Fibroblast of the aortic adventitia (primary cell): ENCODE data around the gene SIAE. TPM values are rescaled to one million over a fixed set of nuclear protein-coding genes. Genes with fewer than 3 reads are reported as not detected.

Source experiments
- DNase-seq: peaks from one replicate; pipeline ENCODE4 v3.0.0-alpha.2; 2010; ENCODE audit warnings: low read depth
- H3K4me3 ChIP-seq: 2 replicates; pipeline ENCODE4 v1.5.1; 2011; ENCODE audit warnings: low read depth, mild to moderate bottlenecking, control low read depth, low read length, moderate library complexity
- CTCF ChIP-seq: IDR thresholded peaks from 2 replicates; pipeline ENCODE4 v1.5.1; 2011; ENCODE audit warnings: mild to moderate bottlenecking, low read length, control low read depth, inconsistent platforms; ENCODE audit not compliant: insufficient read depth
- total RNA-seq: library from RNA; depleted of rRNA; stranded (reverse); fragments of >200 nt; gene quantifications from 2 replicates; pipeline ENCODE4 v1.2.3, GENCODE V29; 2012; ENCODE audit warnings: low replicate concordance

Gene SIAE
- total RNA-seq, 1 donor = 15.1 TPM

GRCh38 chr11:124716591-124716990, 43.1 kb upstream of the SIAE start:
- H3K4me3 ChIP-seq = no peak overlapping the region
- TF ChIP-seq CTCF = no peak
- peak; percentile 43 for DNase-seq

GRCh38 chr11:124712392-124712791, 38.9 kb upstream of the SIAE start:
- TF ChIP-seq CTCF = no peak
- no peak overlapping the region for H3K4me3 ChIP-seq
- no peak for DNase-seq

- no peak overlapping the region for H3K4me3 ChIP-seq
- no peak for TF ChIP-seq CTCF
- DNase-seq = no peak
These were observed 34.3 kb upstream of the SIAE start for GRCh38 chr11:124707829-124708228.

- no peak for TF ChIP-seq CTCF
- no peak for DNase-seq
- H3K4me3 ChIP-seq = no peak overlapping the region
These were observed 26.5 kb upstream of the SIAE start for GRCh38 chr11:124700028-124700427.

GRCh38 chr11:124699547-124699946, 26.0 kb upstream of the SIAE start:
- no peak overlapping the region for H3K4me3 ChIP-seq
- no peak for DNase-seq
- no peak for TF ChIP-seq CTCF

- H3K4me3 ChIP-seq = no peak overlapping the region
- DNase-seq = no peak
- no peak for TF ChIP-seq CTCF
These were observed 19.6 kb upstream of the SIAE start for GRCh38 chr11:124693142-124693541.

- no peak for TF ChIP-seq CTCF
- no peak for DNase-seq
- H3K4me3 ChIP-seq = no peak overlapping the region
These were observed 8.9 kb upstream of the SIAE start for GRCh38 chr11:124682443-124682842.
